Astrocyte (in vitro differentiated cells and primary cell): ENCODE data around the gene PRDX5. TPM values are rescaled to one million over a fixed set of nuclear protein-coding genes. Genes with fewer than 3 reads are reported as not detected.

Source experiments
- DNase-seq: peaks from one replicate; pipeline ENCODE4 v3.0.0-alpha.2; 2010; ENCODE audit warnings: low read depth
- FAIRE-seq: peaks from 2 replicates; lab custom pipeline; 2011; peaks lifted over from hg19 to GRCh38; lab: Jason Lieb, UNC
- H2AFZ ChIP-seq: 2 replicates; pipeline ENCODE4 v1.6.0; 2012; ENCODE audit warnings: low read depth, low read length, inconsistent platforms
- H3K27ac ChIP-seq: 2 replicates; pipeline ENCODE4 v1.5.1; 2011; ENCODE audit warnings: low read depth, low read length, inconsistent platforms
- H3K27me3 ChIP-seq: 2 replicates; pipeline ENCODE4 v1.6.0; 2011; ENCODE audit warnings: low read length, inconsistent platforms; ENCODE audit not compliant: insufficient read depth
- H3K36me3 ChIP-seq: 2 replicates; pipeline ENCODE4 v1.5.1; 2011; ENCODE audit warnings: low read length, inconsistent platforms; ENCODE audit not compliant: insufficient read depth
- H3K4me1 ChIP-seq: 2 replicates; pipeline ENCODE4 v1.5.1; 2011; ENCODE audit warnings: low read length, inconsistent platforms; ENCODE audit not compliant: insufficient read depth
- H3K4me2 ChIP-seq: 2 replicates; pipeline ENCODE4 v1.6.0; 2012; ENCODE audit warnings: low read length, inconsistent platforms
- H3K4me3 ChIP-seq: 2 replicates; pipeline ENCODE4 v1.5.1; 2011; ENCODE audit warnings: low read depth, mild to moderate bottlenecking, low read length, inconsistent platforms; ENCODE audit not compliant: insufficient read depth
- H3K79me2 ChIP-seq: 2 replicates; pipeline ENCODE4 v1.6.0; 2012; ENCODE audit warnings: mild to moderate bottlenecking, low read length, inconsistent platforms; ENCODE audit not compliant: insufficient read depth
- H3K9ac ChIP-seq: 2 replicates; pipeline ENCODE4 v1.6.0; 2012; ENCODE audit warnings: mild to moderate bottlenecking, low read length, inconsistent platforms
- H3K9me3 ChIP-seq: 2 replicates; pipeline ENCODE4 v1.5.1; 2012; ENCODE audit warnings: low read depth, mild to moderate bottlenecking, low read length, inconsistent platforms; ENCODE audit not compliant: insufficient read depth
- H4K20me1 ChIP-seq: 2 replicates; pipeline ENCODE4 v1.6.0; 2012; ENCODE audit warnings: low read length, inconsistent platforms; ENCODE audit not compliant: insufficient read depth
- H3K27ac Mint-ChIP-seq: one replicate; pipeline ENCODE4 v1.8.0; 2021; ENCODE audit warnings: mild to moderate bottlenecking, mixed read lengths; ENCODE audit not compliant: unreplicated experiment
- H3K27me3 Mint-ChIP-seq: one replicate; pipeline ENCODE4 v1.8.0; 2021; ENCODE audit warnings: low read depth, mixed read lengths; ENCODE audit not compliant: unreplicated experiment
- H3K36me3 Mint-ChIP-seq: one replicate; pipeline ENCODE4 v1.8.0; 2021; ENCODE audit warnings: low read depth, mixed read lengths; ENCODE audit not compliant: unreplicated experiment
- H3K4me1 Mint-ChIP-seq: one replicate; pipeline ENCODE4 v1.8.0; 2021; ENCODE audit warnings: low read depth, mixed read lengths; ENCODE audit not compliant: unreplicated experiment
- H3K4me3 Mint-ChIP-seq: one replicate; pipeline ENCODE4 v1.8.0; 2021; ENCODE audit warnings: mild to moderate bottlenecking, moderate library complexity, mixed read lengths; ENCODE audit not compliant: unreplicated experiment
- H3K9me3 Mint-ChIP-seq: one replicate; pipeline ENCODE4 v1.8.0; 2021; ENCODE audit warnings: mild to moderate bottlenecking, mixed read lengths; ENCODE audit not compliant: unreplicated experiment
- CTCF ChIP-seq: IDR thresholded peaks from 2 replicates; pipeline ENCODE4 v1.5.1; 2011; ENCODE audit warnings: low read depth, mild to moderate bottlenecking, inconsistent platforms, low read length, moderate library complexity; ENCODE audit not compliant: insufficient read depth
- EZH2 ChIP-seq: IDR thresholded peaks from 2 replicates; pipeline ENCODE4 v1.6.1; 2012; ENCODE audit warnings: mild to moderate bottlenecking, low read length, inconsistent platforms; ENCODE audit not compliant: insufficient read depth
- total RNA-seq: library from RNA; stranded (reverse); gene quantifications from 2 replicates; pipeline ENCODE4 v1.2.1, GENCODE V29; 2021

PRDX5 gene
- total RNA-seq, 1 donor from 2014 or later, result 243 TPM

GRCh38 chr11:64343767-64344559 is 26.0 kb downstream of the PRDX5 start:
- no peak for FAIRE-seq
- Histone ChIP-seq H3K9me3 (no peaks in the 10 kb centered on the region), H3K27ac (no peak overlapping the region)

GRCh38 chr11:64344787-64345186 is 26.9 kb downstream of the PRDX5 start:
- H3K4me1 ChIP-seq, result peaks cover 8% of the 10 kb centered on the region
- no peaks in the 10 kb centered on the region for H3K4me1 Mint-ChIP-seq
- no peaks in the 10 kb centered on the region for H3K9me3 ChIP-seq
- no peak overlapping the region for H3K27ac Mint-ChIP-seq
- H3K27ac ChIP-seq, result no peak overlapping the region
- no peak for DNase-seq
- H3K36me3 Mint-ChIP-seq, result no peaks in the 10 kb centered on the region
- H2AFZ ChIP-seq, result no peak overlapping the region
- no peaks in the 10 kb centered on the region for H3K79me2 ChIP-seq
- TF ChIP-seq CTCF (no peak), EZH2 (no peak)
- no peaks in the 10 kb centered on the region for H3K27me3 ChIP-seq
- H3K4me3 Mint-ChIP-seq, result no peak overlapping the region
- H3K4me2 ChIP-seq, result no peak overlapping the region
- no peak for FAIRE-seq
- no peak overlapping the region for H3K4me3 ChIP-seq
- H3K36me3 ChIP-seq, result no peaks in the 10 kb centered on the region
- H3K27me3 Mint-ChIP-seq, result peaks cover 17% of the 10 kb centered on the region
- no peaks in the 10 kb centered on the region for H3K9me3 Mint-ChIP-seq
- no peaks in the 10 kb centered on the region for H4K20me1 ChIP-seq
- no peak overlapping the region for H3K9ac ChIP-seq

More at GRCh38 chr11:64343767-64344559, 26.0 kb downstream of the PRDX5 start:
- Histone ChIP-seq H4K20me1 (no peaks in the 10 kb centered on the region), H3K9ac (no peak overlapping the region), H3K4me1 (peaks cover 8% of the 10 kb centered on the region), H3K36me3 (no peaks in the 10 kb centered on the region), H3K4me3 (no peak overlapping the region), H3K4me2 (no peak overlapping the region), H2AFZ (no peak overlapping the region), H3K27me3 (no peaks in the 10 kb centered on the region), H3K79me2 (no peaks in the 10 kb centered on the region)
- TF ChIP-seq CTCF (no peak), EZH2 (no peak)
- no peak overlapping the region for H3K27ac Mint-ChIP-seq
- H3K9me3 Mint-ChIP-seq, result no peaks in the 10 kb centered on the region
- no peaks in the 10 kb centered on the region for H3K4me1 Mint-ChIP-seq
- DNase-seq, result no peak
- no peak overlapping the region for H3K4me3 Mint-ChIP-seq
- peaks cover 23% of the 10 kb centered on the region for H3K27me3 Mint-ChIP-seq
- H3K36me3 Mint-ChIP-seq, result no peaks in the 10 kb centered on the region

GRCh38 chr11:64347193-64347867 is 29.4 kb downstream of the PRDX5 start:
- H3K36me3 Mint-ChIP-seq, result no peaks in the 10 kb centered on the region
- Histone ChIP-seq H4K20me1 (no peaks in the 10 kb centered on the region), H3K36me3 (no peaks in the 10 kb centered on the region), H3K27ac (no peak overlapping the region), H3K4me2 (no peak overlapping the region), H3K4me3 (no peak overlapping the region), H3K9me3 (no peaks in the 10 kb centered on the region), H3K79me2 (no peaks in the 10 kb centered on the region), H3K27me3 (no peaks in the 10 kb centered on the region), H3K9ac (no peak overlapping the region), H2AFZ (no peak overlapping the region), H3K4me1 (peaks cover 1% of the 10 kb centered on the region)
- no peak overlapping the region for H3K4me3 Mint-ChIP-seq
- H3K27ac Mint-ChIP-seq, result no peak overlapping the region
- H3K9me3 Mint-ChIP-seq, result no peaks in the 10 kb centered on the region
- FAIRE-seq, result no peak
- TF ChIP-seq EZH2 (no peak), CTCF (no peak)
- peaks cover 18% of the 10 kb centered on the region for H3K27me3 Mint-ChIP-seq
- H3K4me1 Mint-ChIP-seq, result no peaks in the 10 kb centered on the region
- no peak for DNase-seq
